Naive thymus-derived CD8-positive, alpha-beta T cell (primary cell): Measurements from ENCODE around the gene GALNT10. TPM values are rescaled to one million over a fixed set of nuclear protein-coding genes. Genes with fewer than 3 reads are reported as not detected.
A peak's percentile ranks its signal among the peaks of the same experiment; 100 is the strongest.
"Not testable (repeated sequence)": the region's sequence is repeated elsewhere in the genome, so short reads cannot be mapped to it uniquely, and the experiment has no call there.

Experiments
- ATAC-seq, 2 donors: fragments of 150-1000 bp; cut with Tn5 transposase in 1 of 2; sonication (Bioruptor Pico), chemical (Tn5 transposase) in 1 of 2; 1 replicate in 1 of 2; 2 replicates in 1 of 2; pipeline ENCODE4 v1.10.0; 2021; ENCODE audit warnings: mild to moderate bottlenecking in 2 of 2, moderate library complexity in 2 of 2
- POLR2A ChIA-PET: fragments of 350-600 bp; sonication (Branson Sonifier 250); formaldehyde crosslinking; loops from one replicate; lab custom pipeline; 2021; ENCODE audit warnings: antibody characterized with exemption; lab: Charles Lee
- DNase-seq, 10 donors: peaks; one replicate each; pipeline versions ENCODE4 v3.0.0 to v3.0.0-alpha.2; 2020 to 2022
- H3K27ac Mint-ChIP-seq, 10 donors: one replicate each; pipeline ENCODE4 v1.8.0; 2020 to 2022; ENCODE audit warnings: mild to moderate bottlenecking in 10 of 10, mixed read lengths in 10 of 10, moderate library complexity in 4 of 10, inconsistent platforms in 1 of 10
- H3K27me3 Mint-ChIP-seq, 5 donors: one replicate each; pipeline ENCODE4 v1.8.0; 2021 to 2022; ENCODE audit warnings: mixed read lengths in 5 of 5
- H3K36me3 Mint-ChIP-seq, 3 donors: one replicate each; pipeline ENCODE4 v1.8.0; 2020 to 2022; ENCODE audit warnings: mixed read lengths in 3 of 3, mild to moderate bottlenecking in 2 of 3, inconsistent platforms in 1 of 3
- H3K4me1 Mint-ChIP-seq, 4 donors: one replicate each; pipeline ENCODE4 v1.8.0; 2021 to 2022; ENCODE audit warnings: mixed read lengths in 4 of 4
- H3K4me3 Mint-ChIP-seq, 10 donors: one replicate each; pipeline ENCODE4 v1.8.0; 2020 to 2022; ENCODE audit warnings: mild to moderate bottlenecking in 10 of 10, mixed read lengths in 10 of 10, moderate library complexity in 6 of 10, inconsistent platforms in 1 of 10
- H3K9me3 Mint-ChIP-seq, 9 donors: one replicate each; pipeline ENCODE4 v1.8.0; 2020 to 2022; ENCODE audit warnings: mixed read lengths in 9 of 9, mild to moderate bottlenecking in 3 of 9, inconsistent platforms in 1 of 9, moderate library complexity in 1 of 9
- polyA plus RNA-seq, 3 donors: library from polyadenylated mRNA; unstranded; fragments of 300-500 nt; fragmentation: Illumina TruSeq; gene quantifications; one replicate each; pipeline ENCODE4 v1.2.3, GENCODE V29; 2021
- total RNA-seq, 8 experiments: library from RNA in 2 of 8; stranded (reverse) in 2 of 8; gene quantifications; one replicate each; pipeline ENCODE4 v1.2.3 and lab custom pipeline; 2021 to 2026

GALNT10 gene
- total RNA-seq = 10 to 100 TPM; 46.7 to 51.1 TPM
- polyA plus RNA-seq = 10 to 100 TPM in 1 of 3 donors, 1 to 10 TPM in 2; 6.9 to 15.8 (median 9.1) TPM
- total RNA-seq (lab: John Stamatoyannopoulos, UW) = 45.3 to 168 (median 62.4) reads per million in 6 experiments

- ATAC-seq (peak; percentile 70 to 74), DNase-seq (peak in 7 of 10 donors; percentile 58 to 79 (median 68))
- H3K27me3 Mint-ChIP-seq = no peaks in the 10 kb centered on the region
- peaks cover 0 to 9% (median 0%) of the 10 kb centered on the region in 3 donors for H3K36me3 Mint-ChIP-seq
- no peaks in the 10 kb centered on the region for H3K9me3 Mint-ChIP-seq
- peaks cover 25 to 57% (median 50%) of the 10 kb centered on the region in 4 donors for H3K4me1 Mint-ChIP-seq
- peak within 1 kb of the TSS; percentile 85 to 96 (median 91) for H3K4me3 Mint-ChIP-seq
- POLR2A ChIA-PET = interaction anchor here (0.7 to 5.1 kb wide), 10 partner anchors 10 to 232 kb away, joined by 4 to 66 read pairs (median 8); partner anchors contain the start of genes FAM114A2 and MFAP3
- H3K27ac Mint-ChIP-seq = peak within 1 kb of the TSS; percentile 85 to 96 (median 93)
Measured at GRCh38 chr5:154190595-154191304, at the start of gene GALNT10. Gene GALNT10 (plus strand): TSS chr5:154190733. CDS start chr5:154190867, 134 bp downstream.

- H3K36me3 Mint-ChIP-seq = no peaks in the 10 kb centered on the region
- no peaks in the 10 kb centered on the region for H3K4me1 Mint-ChIP-seq
- ATAC-seq (no peak), DNase-seq (no peak)
- POLR2A ChIA-PET = no interaction called here
- no peaks in the 10 kb centered on the region for H3K9me3 Mint-ChIP-seq
- H3K27ac Mint-ChIP-seq = no peak overlapping the region
- H3K4me3 Mint-ChIP-seq = no peak overlapping the region
- H3K27me3 Mint-ChIP-seq = peaks cover 0 to 19% (median 8%) of the 10 kb centered on the region in 5 donors
Measured at GRCh38 chr5:154141745-154142221, 48.8 kb upstream of the GALNT10 start.

GRCh38 chr5:154143211-154143641, 47.3 kb upstream of the GALNT10 start:
- POLR2A ChIA-PET = no interaction called here
- Mint-ChIP-seq H3K4me1 (no peaks in the 10 kb centered on the region), H3K27me3 (peaks cover 2 to 26% (median 13%) of the 10 kb centered on the region in 5 donors)

GRCh38 chr5:154145268-154145667, 45.3 kb upstream of the GALNT10 start:
- POLR2A ChIA-PET = interaction anchor here (0.6 kb wide), 1 partner anchor 84 kb away, joined by 3 read pairs; no protein-coding TSS in a partner anchor
- DNase-seq = no peak
- no peaks in the 10 kb centered on the region for H3K36me3 Mint-ChIP-seq
- no peak for ATAC-seq
- H3K9me3 Mint-ChIP-seq = no peaks in the 10 kb centered on the region
- H3K4me3 Mint-ChIP-seq = no peak overlapping the region
- peaks cover 2 to 26% (median 13%) of the 10 kb centered on the region in 5 donors for H3K27me3 Mint-ChIP-seq
- no peak overlapping the region for H3K27ac Mint-ChIP-seq
- H3K4me1 Mint-ChIP-seq = no peaks in the 10 kb centered on the region

More at GRCh38 chr5:154143211-154143641, 47.3 kb upstream of the GALNT10 start:
- H3K9me3 Mint-ChIP-seq = no peaks in the 10 kb centered on the region
- no peak overlapping the region for H3K27ac Mint-ChIP-seq
- ATAC-seq = no peak
- H3K36me3 Mint-ChIP-seq = no peaks in the 10 kb centered on the region
- H3K4me3 Mint-ChIP-seq = no peak overlapping the region
- DNase-seq = no peak

- Mint-ChIP-seq H3K27ac (no peak overlapping the region), H3K4me1 (no peaks in the 10 kb centered on the region), H3K36me3 (no peaks in the 10 kb centered on the region), H3K4me3 (no peak overlapping the region), H3K27me3 (peaks cover 2 to 22% (median 13%) of the 10 kb centered on the region in 5 donors), H3K9me3 (no peaks in the 10 kb centered on the region)
- DNase-seq (no peak), ATAC-seq (no peak)
- POLR2A ChIA-PET = interaction anchor here (0.7 kb wide), 1 partner anchor 274 kb away, joined by 7 read pairs; no protein-coding TSS in a partner anchor
Measured at GRCh38 chr5:154146409-154146808, 44.1 kb upstream of the GALNT10 start.

- ATAC-seq (no peak), DNase-seq (no peak)
- Mint-ChIP-seq H3K4me1 (no peaks in the 10 kb centered on the region), H3K27me3 (peaks cover 9 to 32% (median 18%) of the 10 kb centered on the region in 5 donors), H3K9me3 (no peaks in the 10 kb centered on the region), H3K27ac (no peak overlapping the region), H3K36me3 (no peaks in the 10 kb centered on the region), H3K4me3 (no peak overlapping the region)
- POLR2A ChIA-PET = no interaction called here
Measured at GRCh38 chr5:154147666-154148065, 42.9 kb upstream of the GALNT10 start.

- H3K4me3 Mint-ChIP-seq, POLR2A ChIA-PET, DNase-seq, H3K9me3 Mint-ChIP-seq, H3K27ac Mint-ChIP-seq, ATAC-seq, H3K4me1 Mint-ChIP-seq, H3K36me3 Mint-ChIP-seq: not testable (repeated sequence)
- H3K27me3 Mint-ChIP-seq = peaks cover 13 to 33% (median 20%) of the 10 kb centered on the region in 5 donors
Measured at GRCh38 chr5:154150471-154150870, 40.1 kb upstream of the GALNT10 start.

GRCh38 chr5:154157483-154158378, 32.8 kb upstream of the GALNT10 start:
- peaks cover 15 to 31% (median 21%) of the 10 kb centered on the region in 5 donors for H3K27me3 Mint-ChIP-seq
- H3K27ac Mint-ChIP-seq = no peak overlapping the region
- no peaks in the 10 kb centered on the region for H3K4me1 Mint-ChIP-seq
- POLR2A ChIA-PET = no interaction called here
- no peak overlapping the region for H3K4me3 Mint-ChIP-seq
- no peaks in the 10 kb centered on the region for H3K9me3 Mint-ChIP-seq
- DNase-seq (no peak), ATAC-seq (no peak)
- H3K36me3 Mint-ChIP-seq = no peaks in the 10 kb centered on the region

- POLR2A ChIA-PET = no interaction called here
- no peak for ATAC-seq
- Mint-ChIP-seq H3K27me3 (peaks cover 16 to 28% (median 23%) of the 10 kb centered on the region in 5 donors), H3K9me3 (no peaks in the 10 kb centered on the region), H3K4me1 (no peaks in the 10 kb centered on the region), H3K4me3 (no peak overlapping the region), H3K36me3 (no peaks in the 10 kb centered on the region), H3K27ac (no peak overlapping the region)
- no peak for DNase-seq
Measured at GRCh38 chr5:154158379-154158737, 32.2 kb upstream of the GALNT10 start.

- Mint-ChIP-seq H3K27ac (no peak overlapping the region), H3K4me3 (no peak overlapping the region), H3K36me3 (no peaks in the 10 kb centered on the region), H3K4me1 (no peaks in the 10 kb centered on the region), H3K9me3 (no peaks in the 10 kb centered on the region), H3K27me3 (peaks cover 15 to 36% (median 25%) of the 10 kb centered on the region in 5 donors)
- POLR2A ChIA-PET = no interaction called here
- ATAC-seq (no peak), DNase-seq (no peak)
Measured at GRCh38 chr5:154159343-154159742, 31.2 kb upstream of the GALNT10 start.

- peaks cover 17 to 49% (median 36%) of the 10 kb centered on the region in 5 donors for H3K27me3 Mint-ChIP-seq
- H3K27ac Mint-ChIP-seq = peak overlapping the region in 1 of 10 donors; percentile 15
Measured at GRCh38 chr5:154162539-154163151, 27.9 kb upstream of the GALNT10 start.

More at GRCh38 chr5:154162539-154163151, 27.9 kb upstream of the GALNT10 start:
- ATAC-seq (no peak), DNase-seq (no peak)
- H3K4me1 Mint-ChIP-seq = no peaks in the 10 kb centered on the region
- H3K4me3 Mint-ChIP-seq = no peak overlapping the region
- no peaks in the 10 kb centered on the region for H3K9me3 Mint-ChIP-seq
- H3K36me3 Mint-ChIP-seq = no peaks in the 10 kb centered on the region
- POLR2A ChIA-PET = no interaction called here
